ENCODE measurements around the gene BCR. TPM values are rescaled to one million over a fixed set of nuclear protein-coding genes. Genes with fewer than 3 reads are reported as not detected.
A peak's percentile ranks its signal among the peaks of the same experiment; 100 is the strongest.

Gene BCR
- total and polyA plus RNA-seq, 2 of the 13 experiments (the other 11 are each of a cell fraction or from before 2014, with no cell fraction given), result 19.9 to 33.6 TPM

GRCh38 chr22:23218867-23219251, 38.5 kb downstream of the BCR start (continued):
- TF ChIP-seq AKNA (CRISPR knock-in tag; IDR thresholded peaks at IDR 0.05; ENCODE audit: borderline replicate concordance) (no peak), ZNF20 (CRISPR knock-in tag; IDR thresholded peaks at IDR 0.05) (no peak), ZSCAN29 (CRISPR knock-in tag; conservative IDR thresholded peaks at IDR 0.05) (no peak), MTF2 (CRISPR knock-in tag; IDR thresholded peaks at IDR 0.05; ENCODE audit: borderline replicate concordance) (no peak), ZNF782 (CRISPR knock-in tag; IDR thresholded peaks at IDR 0.05; ENCODE audit: borderline replicate concordance) (0 out of 2 replicates have a peak, but pooled peaks have one; percentile 75), ZFY (CRISPR knock-in tag; IDR thresholded peaks at IDR 0.05) (no peak; the same call in 1 of the 2 replicates), BCL6 (CRISPR knock-in tag; IDR thresholded peaks at IDR 0.05) (0 out of 2 replicates have a peak, but pooled peaks have one; percentile 28), MLX (CRISPR knock-in tag; IDR thresholded peaks at IDR 0.05) (no peak), ZNF234 (CRISPR knock-in tag; conservative IDR thresholded peaks at IDR 0.05) (no peak), ZNF616 (CRISPR knock-in tag; IDR thresholded peaks at IDR 0.05; ENCODE audit: low read depth) (no peak), HNRNPL (IDR thresholded peaks at IDR 0.05; ENCODE audit: low read depth, low read length) (no peak), ZNF501 (CRISPR knock-in tag; IDR thresholded peaks at IDR 0.05) (no peak), MAZ (IDR thresholded peaks at IDR 0.05; ENCODE audit: borderline replicate concordance, low read depth, low read length) (no peak), MAZ (CRISPR knock-in tag; IDR thresholded peaks at IDR 0.05; ENCODE audit: low read depth) (no peak), JUN (CRISPR knock-in tag; IDR thresholded peaks at IDR 0.05) (no peak)
- TF ChIP-seq, protein P1, sequence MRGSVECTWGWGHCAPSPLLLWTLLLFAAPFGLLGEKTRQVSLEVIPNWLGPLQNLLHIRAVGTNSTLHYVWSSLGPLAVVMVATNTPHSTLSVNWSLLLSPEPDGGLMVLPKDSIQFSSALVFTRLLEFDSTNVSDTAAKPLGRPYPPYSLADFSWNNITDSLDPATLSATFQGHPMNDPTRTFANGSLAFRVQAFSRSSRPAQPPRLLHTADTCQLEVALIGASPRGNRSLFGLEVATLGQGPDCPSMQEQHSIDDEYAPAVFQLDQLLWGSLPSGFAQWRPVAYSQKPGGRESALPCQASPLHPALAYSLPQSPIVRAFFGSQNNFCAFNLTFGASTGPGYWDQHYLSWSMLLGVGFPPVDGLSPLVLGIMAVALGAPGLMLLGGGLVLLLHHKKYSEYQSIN (CRISPR knock-in tag; IDR thresholded peaks at IDR 0.05; ENCODE audit: borderline replicate concordance), result no peak
